Prostate gland (tissue), 2 donors: ENCODE results near the gene NCCRP1. TPM values are rescaled to one million over a fixed set of nuclear protein-coding genes. Genes with fewer than 3 reads are reported as not detected.

Experiments used
- DNase-seq: peaks from one replicate; pipeline ENCODE4 v3.0.0-alpha.2; 2019; ENCODE audit warnings: low spot score
- H3K27ac ChIP-seq, 2 donors: fragments of 200-600 bp; sonication (generic); 2 replicates each; pipeline ENCODE4 v1.5.1; 2017 to 2019
- H3K27me3 ChIP-seq: fragments of 200-600 bp; sonication (generic); replicated peaks from 2 replicates; pipeline ENCODE4 v1.5.1; 2019; ENCODE audit not compliant: insufficient read depth
- H3K36me3 ChIP-seq, 2 donors: fragments of 200-600 bp; sonication (generic); 1 replicate in 1 of 2; 2 replicates in 1 of 2; pipeline versions ENCODE4 v1.5.1 to v1.8.1; 2017 to 2019
- H3K4me1 ChIP-seq: fragments of 200-600 bp; sonication (generic); replicated peaks from 2 replicates; pipeline ENCODE4 v1.5.1; 2019
- H3K4me3 ChIP-seq, 2 donors: fragments of 200-600 bp; sonication (generic); 2 replicates each; pipeline ENCODE4 v1.5.1; 2017 to 2019
- H3K9me3 ChIP-seq: fragments of 200-600 bp; sonication (generic); 2 replicates; pipeline ENCODE4 v1.5.1; 2017
- CTCF ChIP-seq, 4 experiments: fragments of 200-600 bp in 2 of 4; fragments of 450-650 bp in 2 of 4; sonication (generic) in 2 of 4; IDR thresholded peaks; 1 replicate in 3 of 4; 2 replicates in 1 of 4; pipeline ENCODE4 v1.5.1; 2016 to 2019; ENCODE audit warnings: antibody characterized with exemption in 4 of 4, mild to moderate bottlenecking in 2 of 4, moderate library complexity in 2 of 4
- POLR2A ChIP-seq: fragments of 450-650 bp; IDR thresholded peaks from one replicate; pipeline ENCODE4 v1.6.1; 2016; ENCODE audit warnings: antibody characterized with exemption, mild to moderate bottlenecking
- POLR2AphosphoS5 ChIP-seq: sonication (generic); formaldehyde crosslinking; IDR thresholded peaks from one replicate; pipeline ENCODE4 v1.6.1; 2017; ENCODE audit warnings: antibody characterized with exemption
- WGBS: methylation state at CpG from one replicate; pipeline ENCODE4 v1.1.5; 2018; 5-methylcytosine and 5-hydroxymethylcytosine counted together
- intact Hi-C: fragments of 100-400 bp; cut with DNase I; formaldehyde crosslinking; loops from one replicate; pipeline ENCODE4 v1.14.2; 2022
- total RNA-seq, 2 donors: library from RNA; depleted of rRNA; stranded (reverse); fragments of >200 nt; gene quantifications; one replicate each; pipeline ENCODE4 v1.1.0, GENCODE V29; 2016

Gene NCCRP1
- total RNA-seq, 2 donors from 2014 or later: 1.4 to 2.7 TPM

GRCh38 chr19:39178296-39179006 is 18.3 kb upstream of the NCCRP1 start:
- Histone ChIP-seq H3K27ac (no peak overlapping the region), H3K9me3 (no peaks in the 10 kb centered on the region), H3K27me3 (no peaks in the 10 kb centered on the region), H3K36me3 (peaks cover 8 to 36% of the 10 kb centered on the region in 2 donors), H3K4me3 (no peak overlapping the region), H3K4me1 (no peaks in the 10 kb centered on the region)
- DNase-seq: no peak
- intact Hi-C loops: no loop called here
- 92% methylated on average over 30 of the region's 30 CpGs for WGBS
- TF ChIP-seq CTCF (IDR thresholded peaks at IDR 0.05): no peak
- no peak for TF ChIP-seq POLR2A
- no peak for TF ChIP-seq POLR2AphosphoS5

- H3K27ac ChIP-seq: no peak overlapping the region
- no peaks in the 10 kb centered on the region for H3K9me3 ChIP-seq
- no peak for DNase-seq
- H3K27me3 ChIP-seq: no peaks in the 10 kb centered on the region
- 90% methylated on average over 7 of the region's 10 CpGs for WGBS
- intact Hi-C loops: no loop called here
- TF ChIP-seq POLR2AphosphoS5: no peak
- no peak for TF ChIP-seq CTCF (IDR thresholded peaks at IDR 0.05)
- no peak for TF ChIP-seq POLR2A
- no peak overlapping the region for H3K4me3 ChIP-seq
- H3K4me1 ChIP-seq: no peaks in the 10 kb centered on the region
- H3K36me3 ChIP-seq: peaks cover 4 to 23% of the 10 kb centered on the region in 2 donors
Measured at GRCh38 chr19:39179754-39180153, 17.0 kb upstream of the NCCRP1 start.

- H3K4me1 ChIP-seq: no peaks in the 10 kb centered on the region
- H3K27me3 ChIP-seq: no peaks in the 10 kb centered on the region
- H3K36me3 ChIP-seq: peaks cover 0 to 14% of the 10 kb centered on the region in 2 donors
- WGBS: 86% methylated on average over 9 of the region's 9 CpGs
- no peaks in the 10 kb centered on the region for H3K9me3 ChIP-seq
- TF ChIP-seq CTCF (IDR thresholded peaks at IDR 0.05): no peak
- no peak for TF ChIP-seq POLR2AphosphoS5
- TF ChIP-seq POLR2A: no peak
- DNase-seq: no peak
- H3K4me3 ChIP-seq: no peak overlapping the region
- intact Hi-C loops: no loop called here
- H3K27ac ChIP-seq: no peak overlapping the region
Measured at GRCh38 chr19:39180749-39181148, 16.0 kb upstream of the NCCRP1 start.

- Histone ChIP-seq H3K4me3 (no peak overlapping the region), H3K36me3 (peaks cover 0 to 6% of the 10 kb centered on the region in 2 donors), H3K4me1 (no peaks in the 10 kb centered on the region), H3K27me3 (no peaks in the 10 kb centered on the region), H3K27ac (no peak overlapping the region), H3K9me3 (no peaks in the 10 kb centered on the region)
- TF ChIP-seq POLR2AphosphoS5 (no peak), POLR2A (no peak), CTCF (IDR thresholded peaks at IDR 0.05) (no peak)
- intact Hi-C loops: no loop called here
- WGBS: 75% methylated on average over 21 of the region's 21 CpGs
- no peak for DNase-seq
Measured at GRCh38 chr19:39181500-39182173, 15.1 kb upstream of the NCCRP1 start.

- DNase-seq: no peak
- Histone ChIP-seq H3K9me3 (no peaks in the 10 kb centered on the region), H3K4me3 (no peak overlapping the region), H3K36me3 (peaks cover 0 to 6% of the 10 kb centered on the region in 2 donors), H3K27me3 (no peaks in the 10 kb centered on the region), H3K27ac (no peak overlapping the region), H3K4me1 (no peaks in the 10 kb centered on the region)
- intact Hi-C loops: no loop called here
- WGBS: 63% methylated on average over 4 of the region's 4 CpGs
- TF ChIP-seq CTCF (IDR thresholded peaks at IDR 0.05): no peak
- no peak for TF ChIP-seq POLR2AphosphoS5
- TF ChIP-seq POLR2A: no peak
Measured at GRCh38 chr19:39182174-39182505, 14.6 kb upstream of the NCCRP1 start.
